ENCODE data around the gene PRRT1B.
A peak's percentile ranks its signal among the peaks of the same experiment; 100 is the strongest.

PRRT1B gene

GRCh38 chr9:131554087-131554842 lies 8.9 kb downstream of the PRRT1B start:
- no peak for DNase-seq

GRCh38 chr9:131554843-131555351 lies 9.6 kb downstream of the PRRT1B start:
- no peak for DNase-seq

DNA sequence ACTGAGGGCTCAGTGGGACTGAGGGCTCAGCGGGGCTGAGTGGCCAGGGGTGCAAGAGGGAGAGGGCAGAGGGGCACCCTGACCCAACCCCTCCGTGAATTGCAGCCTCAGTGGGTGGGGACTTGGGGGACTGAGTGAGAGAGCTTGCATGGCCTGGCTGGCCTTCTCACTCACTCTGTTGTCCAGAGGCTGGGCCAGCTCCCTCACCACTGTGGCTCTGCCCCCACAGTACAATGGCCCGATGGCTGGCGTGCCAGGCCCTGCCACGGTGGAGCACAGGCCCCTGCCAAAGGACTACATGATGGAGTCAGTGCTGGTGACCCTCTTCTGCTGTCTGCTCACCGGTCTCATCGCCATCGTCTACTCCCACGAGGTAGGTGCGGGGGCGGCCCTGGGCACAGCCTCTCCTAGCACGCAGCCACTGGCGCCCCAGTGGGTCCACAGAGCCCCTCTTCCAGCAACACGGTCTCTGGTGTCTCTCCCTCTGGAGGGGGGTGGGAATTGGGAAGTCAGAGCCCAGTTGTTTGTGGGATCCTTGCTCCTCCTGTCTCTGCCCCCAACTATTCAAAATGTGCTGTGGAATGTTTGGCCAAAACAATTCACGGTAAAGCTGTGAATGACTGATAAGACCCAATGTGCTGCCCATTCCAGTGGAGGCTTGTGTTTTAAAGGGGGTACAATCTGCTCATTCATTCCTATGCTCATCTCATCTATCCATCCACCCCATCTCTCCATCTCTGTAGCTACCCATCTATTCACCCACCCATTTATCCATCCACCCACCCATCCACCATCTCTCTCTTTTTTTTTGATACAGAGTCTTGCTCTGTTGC lies 10.7 kb downstream of the PRRT1B start:
- no peak for DNase-seq

- DNase-seq = no peak
Observed at GRCh38 chr9:131557855-131558548, 12.7 kb downstream of the PRRT1B start.

DNA sequence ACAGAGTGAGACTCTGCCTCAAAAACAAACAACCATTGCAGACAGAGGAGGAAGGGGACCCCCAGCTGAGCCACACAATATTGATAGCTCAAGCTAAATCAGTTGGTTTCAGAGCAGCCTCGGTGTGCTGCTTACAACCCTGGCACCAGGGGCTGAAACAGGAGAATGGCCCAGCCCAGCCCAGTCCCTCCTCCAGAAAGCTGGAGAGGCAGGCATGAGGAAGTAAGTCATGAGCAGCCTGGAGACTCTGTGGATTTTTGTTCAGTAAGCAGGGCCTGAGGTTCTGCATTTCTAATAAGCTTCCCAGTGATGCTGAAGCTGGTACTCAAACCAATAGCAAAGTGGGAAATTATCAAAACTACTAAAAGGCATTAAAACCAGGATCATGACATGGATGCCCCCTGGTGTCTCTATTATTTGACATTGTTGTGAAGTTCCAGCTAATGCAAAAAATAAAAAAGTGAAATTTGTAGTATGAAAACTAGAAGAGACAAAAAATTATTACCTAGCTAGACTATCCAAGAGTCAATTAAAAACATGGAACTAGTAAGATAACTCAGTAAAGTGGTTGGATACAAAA lies 14.2 kb downstream of the PRRT1B start:
- DNase-seq = no peak

- DNase-seq = no peak
Observed at GRCh38 chr9:131562032-131562959, 17.0 kb downstream of the PRRT1B start.

GRCh38 chr9:131565369-131565768 lies 20.0 kb downstream of the PRRT1B start:
- no peak for DNase-seq

DNA sequence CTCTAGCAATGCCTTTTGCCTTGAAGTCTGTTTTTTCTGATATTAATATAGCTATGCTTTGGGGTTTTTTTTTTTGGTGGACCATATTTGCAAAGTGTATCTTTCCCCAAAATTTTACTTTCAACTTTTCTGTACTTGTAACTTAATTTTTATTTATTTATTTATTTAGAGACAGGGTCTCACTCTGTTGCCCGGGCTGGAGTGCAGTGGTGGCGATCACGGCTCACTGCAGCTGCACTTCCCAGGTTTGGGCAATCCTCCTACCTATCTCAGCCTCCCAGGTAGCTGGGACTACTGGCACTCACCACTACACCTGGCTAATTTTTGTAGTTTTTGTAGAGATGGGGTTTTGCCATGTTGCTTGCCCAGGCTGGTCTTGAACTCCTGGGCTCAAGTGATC lies 20.8 kb downstream of the PRRT1B start:
- DNase-seq = no peak

DNA sequence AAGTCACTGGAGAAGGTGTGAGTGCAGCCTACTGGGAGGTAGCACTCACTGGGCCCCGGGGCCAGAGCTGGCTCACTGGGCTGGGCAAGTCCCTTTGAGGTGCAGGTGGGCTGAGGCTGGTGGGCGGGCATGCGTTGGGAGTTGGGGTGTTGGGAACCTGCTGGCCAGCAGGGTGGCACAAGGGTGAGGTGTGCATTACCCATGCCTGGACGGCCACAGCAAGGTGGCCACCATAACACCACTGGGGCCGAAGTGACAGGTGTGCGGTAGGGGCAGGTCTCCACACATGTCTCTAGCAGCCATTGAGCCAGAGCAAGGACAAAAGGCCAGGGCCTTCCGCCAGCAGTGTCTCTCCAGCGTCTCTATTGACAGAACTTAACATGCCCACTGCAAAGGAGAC lies 22.6 kb downstream of the PRRT1B start:
- no peak for DNase-seq

GRCh38 chr9:131574730-131575640 lies 29.7 kb downstream of the PRRT1B start:
- peak; percentile 41 for DNase-seq

DNA sequence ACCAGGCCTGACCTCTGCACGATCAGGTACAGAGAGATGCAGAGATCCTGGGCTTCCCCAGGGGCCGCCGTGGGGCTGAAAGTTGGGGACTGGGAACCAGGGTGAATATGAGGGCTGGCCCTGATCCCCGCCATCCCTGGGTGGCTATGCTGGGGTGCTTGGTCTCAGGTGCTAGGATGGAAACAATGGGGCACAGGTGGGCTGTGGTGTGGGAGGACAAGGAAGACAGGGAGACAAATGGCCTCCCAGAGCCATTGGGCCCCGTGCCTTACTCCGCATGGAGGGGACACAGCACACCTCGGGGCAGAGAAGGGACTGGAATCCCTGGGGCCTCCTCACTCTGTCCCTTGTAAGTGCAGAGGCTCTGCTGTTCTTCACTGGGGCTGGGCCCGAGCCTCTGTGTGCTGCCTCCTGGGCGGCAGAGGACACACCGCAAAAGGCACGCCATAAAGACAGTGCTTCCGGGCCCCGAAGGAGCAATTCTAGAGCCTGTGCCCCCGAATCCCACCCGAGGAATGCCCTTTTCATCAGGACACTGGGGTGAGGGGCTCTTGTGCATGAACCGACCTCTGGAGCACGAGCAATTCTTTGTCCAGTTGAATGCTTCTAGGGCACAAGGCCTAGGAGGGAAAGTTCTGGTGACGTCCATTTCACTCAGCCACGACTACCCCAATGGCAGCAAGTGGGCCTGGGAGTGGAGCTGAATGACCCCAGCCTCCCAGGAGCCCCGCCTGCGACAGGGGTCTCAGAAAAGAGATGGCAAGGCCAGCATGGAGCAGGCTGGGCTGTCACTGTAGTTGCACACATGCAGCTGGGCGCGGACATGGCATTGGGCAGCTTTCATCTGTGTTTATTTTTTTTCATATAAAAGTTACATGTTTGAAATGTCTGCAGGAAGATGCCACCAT lies 30.9 kb downstream of the PRRT1B start:
- DNase-seq = no peak

DNA sequence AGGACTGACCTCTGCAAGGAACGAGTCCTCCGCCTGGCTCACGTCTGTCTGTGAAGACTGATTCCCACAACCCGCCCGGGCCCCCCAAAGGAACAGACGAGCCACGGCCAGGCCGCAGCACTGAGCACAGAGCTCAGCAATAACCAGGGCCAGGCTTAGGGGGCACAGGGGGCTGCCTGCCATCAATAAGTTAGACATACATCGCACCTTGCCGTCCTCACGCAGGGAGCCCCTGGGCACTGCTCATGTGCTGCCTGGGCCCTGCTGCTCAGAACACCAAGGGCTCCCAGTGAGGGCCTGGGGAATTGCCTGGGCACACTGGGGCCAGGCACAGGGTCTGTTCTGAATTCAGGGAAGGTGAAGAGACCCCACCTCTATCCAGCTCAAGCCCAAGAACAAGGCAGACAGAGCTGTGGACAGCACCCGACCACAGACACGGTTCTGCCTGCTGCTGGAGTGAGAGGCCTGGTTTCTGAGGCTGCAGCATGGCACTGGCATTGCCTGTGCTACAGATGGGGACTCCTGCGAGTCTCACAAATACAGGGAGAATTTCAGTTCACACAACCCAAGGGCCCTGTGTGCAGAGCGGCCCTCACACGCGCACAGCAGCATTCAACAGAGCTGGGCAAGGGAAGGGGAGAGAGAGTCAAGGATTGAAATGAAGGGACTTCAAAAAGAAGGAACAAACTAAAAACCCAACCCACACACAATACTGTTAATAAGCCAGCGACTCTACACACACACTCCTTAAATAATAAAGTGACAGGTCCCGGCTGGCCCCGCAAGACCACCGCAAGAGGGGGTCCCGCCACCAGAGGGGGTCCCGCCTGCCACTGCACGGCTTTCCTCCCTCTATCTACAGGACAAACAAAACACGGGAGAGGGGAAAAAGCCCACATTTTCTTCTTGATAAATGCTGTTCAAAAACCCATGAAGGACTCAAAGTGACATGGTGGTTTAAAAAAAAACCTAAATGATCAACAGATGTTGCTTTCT lies 32.0 kb downstream of the PRRT1B start:
- DNase-seq = no peak

DNA sequence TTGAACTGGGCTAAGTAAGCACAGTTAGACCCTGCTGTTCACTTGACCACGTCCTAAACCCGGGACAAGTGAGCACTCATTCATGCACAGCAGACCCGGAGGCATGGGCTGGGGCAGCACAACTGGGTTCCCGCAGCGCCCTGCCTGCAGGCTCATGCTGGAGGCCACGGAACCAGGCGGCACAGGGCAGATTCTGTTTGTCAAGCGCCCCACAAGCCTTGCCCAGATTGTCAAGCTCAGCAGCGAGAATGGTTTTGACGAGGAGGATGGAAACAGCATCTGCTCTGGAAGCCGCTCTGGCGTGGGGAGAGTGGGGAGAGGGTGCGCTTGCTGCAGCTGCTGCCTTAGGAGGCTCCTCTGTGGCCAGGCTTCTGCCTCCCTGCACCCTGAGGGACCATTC lies 32.7 kb downstream of the PRRT1B start:
- DNase-seq = no peak

DNA sequence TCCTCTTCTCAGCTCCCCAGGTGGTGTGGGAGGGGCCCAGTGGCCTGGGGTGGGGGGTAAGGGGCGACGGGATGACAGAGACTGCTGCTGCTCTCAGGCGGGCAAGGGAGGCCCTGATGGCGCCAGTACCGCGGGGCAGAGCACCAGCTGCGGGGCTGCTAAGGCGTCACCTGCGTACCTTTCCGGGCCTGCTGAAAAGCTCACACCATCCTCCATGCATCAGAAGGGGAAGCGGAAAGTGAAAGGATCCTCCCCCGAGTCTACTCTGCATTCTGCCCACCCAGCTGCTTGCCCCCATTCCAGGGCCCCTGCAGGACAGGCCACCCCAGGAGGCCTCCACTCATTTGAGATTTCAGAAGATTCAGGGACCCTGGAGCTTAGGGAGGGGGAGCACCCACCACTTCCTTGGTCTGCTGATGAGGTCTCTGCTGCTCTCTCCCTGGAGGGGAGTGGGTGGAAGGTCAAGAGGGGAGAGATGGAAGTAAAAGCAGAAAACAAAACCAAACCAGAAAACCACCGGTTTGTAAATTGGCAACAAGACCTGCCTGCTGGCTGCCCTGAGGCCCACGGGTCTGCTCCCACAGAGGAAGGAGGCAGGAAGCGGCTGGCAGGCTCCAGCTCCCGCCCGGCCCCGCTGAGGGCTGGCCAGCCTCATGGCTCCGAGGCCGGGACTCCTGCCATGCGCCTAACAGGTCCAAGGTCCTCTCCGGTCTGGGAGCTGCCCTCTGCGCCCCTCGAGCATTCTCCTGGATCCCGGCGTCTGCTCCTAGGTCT lies 33.6 kb downstream of the PRRT1B start:
- peak; percentile 52 for DNase-seq

DNA sequence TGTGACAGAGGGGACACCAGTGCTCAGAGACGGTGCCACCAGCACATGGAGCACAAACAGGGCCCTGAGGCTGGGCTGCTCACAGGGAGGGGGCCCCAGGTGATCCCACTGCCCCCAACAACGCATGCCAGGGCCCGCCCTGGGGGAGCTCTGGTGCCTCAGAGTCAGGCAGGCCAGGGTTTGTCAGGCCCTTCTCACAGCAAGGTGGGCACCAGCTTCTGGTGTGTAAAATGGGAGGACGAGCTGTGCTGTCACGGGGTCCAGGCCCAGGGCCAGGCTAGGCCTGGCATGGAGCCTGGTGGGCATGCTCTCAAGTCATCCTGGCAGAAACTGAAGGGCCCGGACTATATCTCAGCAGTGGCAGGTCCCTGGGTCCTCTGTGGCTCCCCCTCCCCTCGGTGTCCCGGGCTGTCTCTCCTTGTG lies 34.5 kb downstream of the PRRT1B start:
- DNase-seq = no peak

GRCh38 chr9:131580358-131580757 lies 35.0 kb downstream of the PRRT1B start:
- DNase-seq = peak; percentile 38

DNA sequence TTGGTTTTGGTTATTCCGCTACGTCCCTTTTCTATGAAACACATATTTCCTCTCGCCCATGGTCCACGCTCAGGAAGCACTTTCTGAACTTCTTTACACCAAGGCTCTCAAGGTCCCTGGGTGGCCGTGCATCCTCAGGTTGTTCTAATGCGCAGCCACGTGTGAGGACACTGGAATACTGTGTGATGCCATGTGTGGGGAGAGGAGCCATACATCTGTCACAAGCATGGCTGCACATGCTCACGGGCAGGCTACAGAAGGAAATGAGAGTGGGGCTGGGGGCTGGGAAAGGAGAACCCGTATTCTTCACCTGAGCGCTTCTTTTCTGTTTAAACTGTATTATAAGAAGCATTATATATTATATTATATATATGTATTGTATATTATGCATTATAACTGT lies 36.7 kb downstream of the PRRT1B start:
- DNase-seq = peak; percentile 34
